ENCODE measurements around the gene PPP3R1. TPM values are rescaled to one million over a fixed set of nuclear protein-coding genes. Genes with fewer than 3 reads are reported as not detected.
A peak's percentile ranks its signal among the peaks of the same experiment; 100 is the strongest.

The PPP3R1 gene
- 39.1 TPM for total RNA-seq

DNA sequence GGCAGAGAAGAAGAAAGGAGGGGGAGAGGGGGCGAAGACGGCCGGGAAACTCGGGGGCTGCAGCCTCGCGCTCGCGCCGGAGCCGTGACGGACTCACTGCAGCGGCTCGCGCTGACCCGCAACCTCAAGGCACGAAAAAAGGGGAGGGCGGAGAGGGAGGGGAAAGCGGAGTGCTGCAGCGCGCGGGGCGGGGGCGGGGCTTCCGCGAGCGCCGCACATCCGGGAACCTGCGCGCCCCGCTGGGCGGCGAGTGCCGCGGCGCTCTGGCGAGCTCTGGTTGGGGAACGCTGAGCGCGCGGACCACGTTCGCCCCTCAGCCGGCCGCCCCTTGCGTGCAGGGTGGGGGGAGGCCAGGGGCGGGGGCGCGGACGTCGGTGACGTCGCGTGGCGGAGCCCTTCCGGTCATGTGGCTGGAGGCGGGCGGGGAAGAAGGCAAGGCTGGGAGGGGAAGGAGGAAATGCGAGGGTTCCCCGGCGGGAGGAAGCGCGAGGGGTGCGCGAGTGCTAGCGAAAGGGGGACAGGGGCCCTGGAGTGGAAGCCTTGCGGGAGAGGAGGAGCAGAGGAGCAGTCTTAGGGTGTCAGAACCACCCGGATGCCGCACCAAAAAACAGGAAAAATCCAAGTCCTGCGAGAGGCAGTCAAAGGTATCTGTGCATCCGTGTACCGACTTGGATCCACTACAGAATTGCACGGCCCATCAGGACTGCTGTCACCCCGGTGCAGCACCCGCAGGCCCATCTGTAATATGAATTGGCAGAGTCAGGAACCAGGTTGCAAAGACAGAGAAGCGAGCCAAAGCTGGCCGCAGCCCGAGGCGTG, at the start of gene PPP3R1:
Gene PPP3R1 (minus strand): TSS at position 133 of the 819 bp plus-strand sequence. CDS start 405 bp downstream, outside the sequence.
- Histone ChIP-seq H3K9ac (ENCODE audit: low read depth in 1 of 3, low read length in 3 of 3) (peak within 1 kb of the TSS; percentile 90 to 93 (median 92)), H3K9me3 (ENCODE audit: control insufficient read depth in 3 of 3, low read length in 3 of 3) (no peaks in the 10 kb centered on the region), H3K27me3 (ENCODE audit: control insufficient read depth in 3 of 3, insufficient read depth in 3 of 3, low read length in 3 of 3) (no peaks in the 10 kb centered on the region), H3K4me3 (ENCODE audit: low read length in 3 of 3) (peak within 1 kb of the TSS; percentile 92 to 96 (median 95)), H3K36me3 (ENCODE audit: control insufficient read depth in 3 of 3, insufficient read depth in 3 of 3, low read length in 3 of 3) (no peaks in the 10 kb centered on the region), H3K4me1 (ENCODE audit: control insufficient read depth in 3 of 3, insufficient read depth in 3 of 3, low read length in 3 of 3) (peaks cover 18 to 35% (median 27%) of the 10 kb centered on the region in 3 donors), H3K27ac (ENCODE audit: low read depth, low read length) (peak within 1 kb of the TSS; percentile 92)

GRCh38 chr2:68295516-68295915, 43.2 kb upstream of the PPP3R1 start:
- peak overlapping the region in 1 of 3 donors; percentile 28 for H3K9ac ChIP-seq (ENCODE audit: low read depth in 1 of 3, low read length in 3 of 3)
- no peaks in the 10 kb centered on the region for H3K27me3 ChIP-seq (ENCODE audit: control insufficient read depth in 3 of 3, insufficient read depth in 3 of 3, low read length in 3 of 3)
- peaks cover 15 to 36% (median 34%) of the 10 kb centered on the region in 3 donors for H3K4me1 ChIP-seq (ENCODE audit: control insufficient read depth in 3 of 3, insufficient read depth in 3 of 3, low read length in 3 of 3)
- H3K27ac ChIP-seq (ENCODE audit: low read depth, low read length): peak overlapping the region; percentile 84
- H3K4me3 ChIP-seq (ENCODE audit: low read length in 3 of 3): peak overlapping the region in 1 of 3 donors; percentile 25
- H3K9me3 ChIP-seq (ENCODE audit: control insufficient read depth in 3 of 3, low read length in 3 of 3): no peaks in the 10 kb centered on the region
- no peaks in the 10 kb centered on the region for H3K36me3 ChIP-seq (ENCODE audit: control insufficient read depth in 3 of 3, insufficient read depth in 3 of 3, low read length in 3 of 3)

DNA sequence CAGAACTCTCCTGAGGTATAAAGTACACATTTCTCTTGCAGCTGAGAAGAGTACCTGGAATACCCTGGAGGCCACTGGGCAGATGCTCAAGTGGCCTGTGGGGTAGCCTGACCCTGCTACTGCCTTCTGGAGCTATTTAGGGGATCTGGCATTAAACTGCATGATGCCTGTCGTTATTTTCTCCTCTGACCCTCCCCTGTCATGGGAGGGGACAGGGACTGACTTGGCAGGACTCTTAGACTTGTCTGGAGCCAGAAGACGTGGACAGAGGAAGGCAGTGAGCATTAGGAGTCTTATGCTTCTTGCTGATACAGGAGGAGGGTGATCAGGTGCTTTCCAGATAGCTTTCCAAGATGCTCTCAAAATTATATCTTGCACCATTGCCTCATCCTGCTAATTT, 42.6 kb upstream of the PPP3R1 start:
- H3K4me1 ChIP-seq (ENCODE audit: control insufficient read depth in 3 of 3, insufficient read depth in 3 of 3, low read length in 3 of 3): peaks cover 19 to 38% (median 36%) of the 10 kb centered on the region in 3 donors
- peak overlapping the region in 2 of 3 donors; percentile 26 to 28 for H3K9ac ChIP-seq (ENCODE audit: low read depth in 1 of 3, low read length in 3 of 3)
- peak overlapping the region; percentile 84 for H3K27ac ChIP-seq (ENCODE audit: low read depth, low read length)
- no peaks in the 10 kb centered on the region for H3K27me3 ChIP-seq (ENCODE audit: control insufficient read depth in 3 of 3, insufficient read depth in 3 of 3, low read length in 3 of 3)
- H3K9me3 ChIP-seq (ENCODE audit: control insufficient read depth in 3 of 3, low read length in 3 of 3): no peaks in the 10 kb centered on the region
- no peaks in the 10 kb centered on the region for H3K36me3 ChIP-seq (ENCODE audit: control insufficient read depth in 3 of 3, insufficient read depth in 3 of 3, low read length in 3 of 3)
- no peak overlapping the region for H3K4me3 ChIP-seq (ENCODE audit: low read length in 3 of 3)

DNA sequence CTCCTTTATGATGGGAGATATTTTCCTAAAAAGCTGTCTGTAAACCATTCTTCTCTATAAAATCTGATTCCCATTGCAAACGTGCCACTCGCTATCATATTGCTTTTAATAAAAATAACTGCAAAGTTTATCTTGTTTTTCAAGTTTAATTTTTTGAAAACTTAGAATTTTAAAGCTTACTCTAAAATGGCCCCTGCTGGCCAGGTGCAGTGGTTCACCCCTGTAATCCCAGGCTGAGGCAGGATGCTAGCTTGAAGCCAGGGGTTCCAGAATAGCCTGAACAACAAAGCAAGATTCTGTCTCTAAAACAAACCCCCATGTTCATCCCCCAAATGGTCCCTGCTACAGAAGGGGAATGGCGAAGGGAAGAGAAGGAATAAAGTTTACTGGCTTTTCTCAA, 41.9 kb upstream of the PPP3R1 start:
- Histone ChIP-seq H3K36me3 (ENCODE audit: control insufficient read depth in 3 of 3, insufficient read depth in 3 of 3, low read length in 3 of 3) (no peaks in the 10 kb centered on the region), H3K9ac (ENCODE audit: low read depth in 1 of 3, low read length in 3 of 3) (peak overlapping the region in 1 of 3 donors; percentile 12), H3K4me1 (ENCODE audit: control insufficient read depth in 3 of 3, insufficient read depth in 3 of 3, low read length in 3 of 3) (peaks cover 19 to 43% (median 36%) of the 10 kb centered on the region in 3 donors), H3K4me3 (ENCODE audit: low read length in 3 of 3) (no peak overlapping the region), H3K27me3 (ENCODE audit: control insufficient read depth in 3 of 3, insufficient read depth in 3 of 3, low read length in 3 of 3) (no peaks in the 10 kb centered on the region), H3K9me3 (ENCODE audit: control insufficient read depth in 3 of 3, low read length in 3 of 3) (no peaks in the 10 kb centered on the region), H3K27ac (ENCODE audit: low read depth, low read length) (peak overlapping the region; percentile 84)

GRCh38 chr2:68293755-68294154, 41.4 kb upstream of the PPP3R1 start:
- Histone ChIP-seq H3K9me3 (ENCODE audit: control insufficient read depth in 3 of 3, low read length in 3 of 3) (no peaks in the 10 kb centered on the region), H3K27ac (ENCODE audit: low read depth, low read length) (peak overlapping the region; percentile 84), H3K27me3 (ENCODE audit: control insufficient read depth in 3 of 3, insufficient read depth in 3 of 3, low read length in 3 of 3) (no peaks in the 10 kb centered on the region), H3K4me1 (ENCODE audit: control insufficient read depth in 3 of 3, insufficient read depth in 3 of 3, low read length in 3 of 3) (peaks cover 19 to 43% (median 37%) of the 10 kb centered on the region in 3 donors), H3K4me3 (ENCODE audit: low read length in 3 of 3) (no peak overlapping the region), H3K9ac (ENCODE audit: low read depth in 1 of 3, low read length in 3 of 3) (no peak overlapping the region), H3K36me3 (ENCODE audit: control insufficient read depth in 3 of 3, insufficient read depth in 3 of 3, low read length in 3 of 3) (no peaks in the 10 kb centered on the region)

DNA sequence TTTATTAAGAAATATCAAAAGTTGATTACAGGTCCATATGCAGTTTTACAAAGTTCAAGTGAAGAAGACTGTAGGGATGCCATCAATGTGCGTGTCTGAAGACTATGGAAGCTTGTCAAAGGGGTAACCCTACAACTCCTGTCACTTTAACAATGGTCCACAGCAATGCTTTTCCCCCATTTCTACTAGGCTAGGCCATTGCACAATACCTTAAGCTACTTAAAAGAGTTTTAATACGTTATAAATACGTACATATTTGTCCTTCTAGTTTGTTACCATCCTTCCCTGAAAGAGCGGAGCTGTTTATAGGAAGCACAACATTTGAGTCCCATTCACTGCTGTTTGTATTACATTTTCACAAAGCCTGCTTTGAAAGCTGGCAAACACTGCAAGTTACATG, 40.7 kb upstream of the PPP3R1 start:
- H3K4me1 ChIP-seq (ENCODE audit: control insufficient read depth in 3 of 3, insufficient read depth in 3 of 3, low read length in 3 of 3): peaks cover 22 to 49% (median 44%) of the 10 kb centered on the region in 3 donors
- no peaks in the 10 kb centered on the region for H3K9me3 ChIP-seq (ENCODE audit: control insufficient read depth in 3 of 3, low read length in 3 of 3)
- H3K27ac ChIP-seq (ENCODE audit: low read depth, low read length): peak overlapping the region; percentile 84

DNA sequence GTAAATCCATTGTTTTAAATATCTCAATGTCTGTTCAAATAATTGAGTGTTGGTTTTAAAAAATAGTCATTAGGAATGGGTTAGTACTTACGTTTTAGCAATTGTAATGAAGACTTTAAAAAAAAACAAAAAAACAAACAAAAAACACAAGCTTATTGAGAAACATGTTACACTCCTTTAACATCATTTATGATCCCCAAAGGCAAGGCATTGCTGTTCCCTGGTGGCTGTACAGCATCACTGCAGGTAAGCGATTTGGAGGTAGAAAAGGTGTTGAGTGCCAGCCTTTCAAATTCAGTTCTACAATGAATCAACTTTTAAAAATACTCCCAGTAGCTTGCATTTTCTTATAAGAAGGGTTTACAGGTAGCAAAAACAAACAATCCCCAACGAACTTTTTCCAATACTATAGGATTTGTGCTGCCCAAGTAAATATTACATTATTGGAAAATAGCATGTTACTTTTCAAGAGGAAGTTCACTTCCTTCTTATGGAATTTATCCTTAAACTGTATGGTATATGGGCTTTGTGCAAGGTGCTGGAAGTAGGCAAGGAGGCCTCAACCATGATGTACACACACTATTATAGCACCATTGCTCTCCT, 39.9 kb upstream of the PPP3R1 start:
- Histone ChIP-seq H3K9ac (ENCODE audit: low read depth in 1 of 3, low read length in 3 of 3) (no peak overlapping the region), H3K9me3 (ENCODE audit: control insufficient read depth in 3 of 3, low read length in 3 of 3) (no peaks in the 10 kb centered on the region), H3K36me3 (ENCODE audit: control insufficient read depth in 3 of 3, insufficient read depth in 3 of 3, low read length in 3 of 3) (no peaks in the 10 kb centered on the region), H3K27me3 (ENCODE audit: control insufficient read depth in 3 of 3, insufficient read depth in 3 of 3, low read length in 3 of 3) (no peaks in the 10 kb centered on the region), H3K4me1 (ENCODE audit: control insufficient read depth in 3 of 3, insufficient read depth in 3 of 3, low read length in 3 of 3) (peaks cover 27 to 54% (median 52%) of the 10 kb centered on the region in 3 donors), H3K4me3 (ENCODE audit: low read length in 3 of 3) (no peak overlapping the region), H3K27ac (ENCODE audit: low read depth, low read length) (peak overlapping the region; percentile 84)

More for the DNA sequence above, 40.7 kb upstream of the PPP3R1 start:
- Histone ChIP-seq H3K4me3 (ENCODE audit: low read length in 3 of 3) (no peak overlapping the region), H3K36me3 (ENCODE audit: control insufficient read depth in 3 of 3, insufficient read depth in 3 of 3, low read length in 3 of 3) (no peaks in the 10 kb centered on the region), H3K27me3 (ENCODE audit: control insufficient read depth in 3 of 3, insufficient read depth in 3 of 3, low read length in 3 of 3) (no peaks in the 10 kb centered on the region), H3K9ac (ENCODE audit: low read depth in 1 of 3, low read length in 3 of 3) (no peak overlapping the region)

- Histone ChIP-seq H3K36me3 (ENCODE audit: control insufficient read depth in 3 of 3, insufficient read depth in 3 of 3, low read length in 3 of 3) (no peaks in the 10 kb centered on the region), H3K4me3 (ENCODE audit: low read length in 3 of 3) (no peak overlapping the region), H3K4me1 (ENCODE audit: control insufficient read depth in 3 of 3, insufficient read depth in 3 of 3, low read length in 3 of 3) (peaks cover 27 to 56% (median 55%) of the 10 kb centered on the region in 3 donors), H3K27ac (ENCODE audit: low read depth, low read length) (peak overlapping the region; percentile 90), H3K9me3 (ENCODE audit: control insufficient read depth in 3 of 3, low read length in 3 of 3) (no peaks in the 10 kb centered on the region), H3K27me3 (ENCODE audit: control insufficient read depth in 3 of 3, insufficient read depth in 3 of 3, low read length in 3 of 3) (no peaks in the 10 kb centered on the region), H3K9ac (ENCODE audit: low read depth in 1 of 3, low read length in 3 of 3) (peak overlapping the region in 1 of 3 donors; percentile 20)
Observed at GRCh38 chr2:68291314-68291713, 39.0 kb upstream of the PPP3R1 start.

DNA sequence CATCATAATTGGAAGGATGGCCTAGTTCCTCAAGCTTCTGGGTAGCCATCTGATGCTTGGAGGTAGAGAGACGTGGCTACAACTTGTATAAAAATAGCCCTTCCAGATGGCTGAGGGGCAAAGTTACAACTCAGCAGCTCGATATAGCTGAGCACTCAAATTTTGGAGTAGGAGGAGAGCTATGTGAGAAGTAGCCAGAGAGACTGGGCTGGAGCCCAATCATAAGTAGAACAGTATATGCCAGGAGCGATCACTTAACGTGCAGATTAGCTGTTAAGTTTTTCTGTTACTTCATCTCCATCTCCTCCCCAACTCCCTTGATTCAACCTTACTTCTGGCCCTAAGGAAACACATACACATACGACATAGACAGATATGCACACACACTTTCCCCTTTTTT, 38.6 kb upstream of the PPP3R1 start:
- peaks cover 27 to 56% (median 55%) of the 10 kb centered on the region in 3 donors for H3K4me1 ChIP-seq (ENCODE audit: control insufficient read depth in 3 of 3, insufficient read depth in 3 of 3, low read length in 3 of 3)
- H3K9me3 ChIP-seq (ENCODE audit: control insufficient read depth in 3 of 3, low read length in 3 of 3): no peaks in the 10 kb centered on the region
- H3K27me3 ChIP-seq (ENCODE audit: control insufficient read depth in 3 of 3, insufficient read depth in 3 of 3, low read length in 3 of 3): no peaks in the 10 kb centered on the region
- no peaks in the 10 kb centered on the region for H3K36me3 ChIP-seq (ENCODE audit: control insufficient read depth in 3 of 3, insufficient read depth in 3 of 3, low read length in 3 of 3)
- no peak overlapping the region for H3K4me3 ChIP-seq (ENCODE audit: low read length in 3 of 3)
- H3K27ac ChIP-seq (ENCODE audit: low read depth, low read length): peak overlapping the region; percentile 90
- peak overlapping the region in 1 of 3 donors; percentile 20 for H3K9ac ChIP-seq (ENCODE audit: low read depth in 1 of 3, low read length in 3 of 3)
